HFFc6 (cell line): ENCODE results near the gene B3GNT4. TPM values are rescaled to one million over a fixed set of nuclear protein-coding genes. Genes with fewer than 3 reads are reported as not detected.

Source experiments
- DNase-seq: peaks from one replicate; pipeline ENCODE4 v3.0.0-alpha.2; 2018
- H3K27ac Mint-ChIP-seq: 2 replicates; pipeline ENCODE4 v1.8.0; 2020; ENCODE audit warnings: mild to moderate bottlenecking, mixed read lengths
- H3K27me3 Mint-ChIP-seq: 2 replicates; pipeline ENCODE4 v1.8.0; 2021; ENCODE audit warnings: mild to moderate bottlenecking, moderate library complexity, mixed read lengths; ENCODE audit not compliant: insufficient read depth
- H3K36me3 Mint-ChIP-seq: 2 replicates; pipeline ENCODE4 v1.8.0; 2021; ENCODE audit warnings: low read depth, mixed read lengths
- H3K4me1 Mint-ChIP-seq: 2 replicates; pipeline ENCODE4 v1.8.0; 2020; ENCODE audit warnings: low read depth, mixed read lengths
- H3K4me3 Mint-ChIP-seq: 2 replicates; pipeline ENCODE4 v1.8.0; 2020; ENCODE audit warnings: mild to moderate bottlenecking, moderate library complexity, mixed read lengths
- H3K9me3 Mint-ChIP-seq: 2 replicates; pipeline ENCODE4 v1.8.0; 2020; ENCODE audit warnings: mild to moderate bottlenecking, mixed read lengths
- CTCF ChIP-seq: fragments of 200-600 bp; sonication (generic); IDR thresholded peaks from 2 replicates; pipeline ENCODE4 v1.5.0; 2021; ENCODE audit warnings: antibody characterized with exemption, mild to moderate bottlenecking
- total RNA-seq, 6 experiments: library from RNA; stranded (reverse); fragmentation: NEBNext Ultra II Directional; extraction: Animal tissue kit (Norgen Biotek cat#: 25700); gene quantifications; 2 replicates in 1 of 6; 3 replicates in 5 of 6; pipeline ENCODE4 v1.2.3, GENCODE V29; 2021

Gene B3GNT4
- total RNA-seq, 6 experiments from 2014 or later = 0.13 to 0.14 TPM; not detected in 4

GRCh38 chr12:122207391-122207790 is 3.9 kb downstream of the B3GNT4 start:
- peaks cover 17% of the 10 kb centered on the region for H3K36me3 Mint-ChIP-seq
- no peak for DNase-seq
- TF ChIP-seq CTCF = no peak
- no peaks in the 10 kb centered on the region for H3K9me3 Mint-ChIP-seq
- H3K4me1 Mint-ChIP-seq = no peaks in the 10 kb centered on the region
- peaks cover 24% of the 10 kb centered on the region for H3K27me3 Mint-ChIP-seq
- H3K4me3 Mint-ChIP-seq = no peak overlapping the region
- H3K27ac Mint-ChIP-seq = no peak overlapping the region

- no peak for DNase-seq
- Mint-ChIP-seq H3K27ac (no peak overlapping the region), H3K27me3 (peaks cover 19% of the 10 kb centered on the region), H3K4me1 (no peaks in the 10 kb centered on the region), H3K4me3 (no peak overlapping the region), H3K36me3 (peaks cover 18% of the 10 kb centered on the region), H3K9me3 (no peaks in the 10 kb centered on the region)
- no peak for TF ChIP-seq CTCF
Measured at GRCh38 chr12:122208073-122208820, 4.7 kb downstream of the B3GNT4 start.

GRCh38 chr12:122215771-122216170 is 12.3 kb downstream of the B3GNT4 start:
- Mint-ChIP-seq H3K27me3 (no peaks in the 10 kb centered on the region; the same call in 1 of the 2 replicates), H3K36me3 (peaks cover 28% of the 10 kb centered on the region), H3K27ac (no peak overlapping the region), H3K4me3 (no peak overlapping the region), H3K9me3 (no peaks in the 10 kb centered on the region), H3K4me1 (peaks cover 14% of the 10 kb centered on the region)
- peak; percentile 46 for DNase-seq
- TF ChIP-seq CTCF = no peak

GRCh38 chr12:122216445-122216844 is 12.9 kb downstream of the B3GNT4 start:
- no peak for TF ChIP-seq CTCF
- H3K27ac Mint-ChIP-seq = no peak overlapping the region
- no peaks in the 10 kb centered on the region for H3K9me3 Mint-ChIP-seq
- H3K4me1 Mint-ChIP-seq = peaks cover 14% of the 10 kb centered on the region
- peaks cover 32% of the 10 kb centered on the region for H3K36me3 Mint-ChIP-seq
- H3K4me3 Mint-ChIP-seq = no peak overlapping the region
- no peaks in the 10 kb centered on the region for H3K27me3 Mint-ChIP-seq
- DNase-seq = no peak

- peak within 1 kb of the TSS; percentile 98 for H3K4me3 Mint-ChIP-seq
Measured at GRCh38 chr12:122225683-122226365, 22.3 kb downstream of the B3GNT4 start, which contains the start of gene DIABLO. Gene DIABLO, minus strand, starts transcription at chr12:122226052. Its CDS starts 38 bp downstream, at chr12:122226014.

More at GRCh38 chr12:122225683-122226365, 22.3 kb downstream of the B3GNT4 start, which contains the start of gene DIABLO:
- DNase-seq = peak; percentile 99
- peaks cover 34% of the 10 kb centered on the region for H3K36me3 Mint-ChIP-seq
- H3K4me1 Mint-ChIP-seq = peaks cover 23% of the 10 kb centered on the region
- H3K27me3 Mint-ChIP-seq = no peaks in the 10 kb centered on the region; the same call in 1 of the 2 replicates
- no peaks in the 10 kb centered on the region for H3K9me3 Mint-ChIP-seq
- TF ChIP-seq CTCF = no peak
- peak within 1 kb of the TSS; percentile 96 for H3K27ac Mint-ChIP-seq
